SU-DHL-6 (cell line): ENCODE data around the gene PTGER3.

Experiments used
- EZH2phosphoT487 ChIP-seq: fragments of 200-600 bp; sonication (generic), shearing (Covaris generic); conservative IDR thresholded peaks from 2 replicates; pipeline ENCODE4 v1.6.1; 2018; ENCODE audit warnings: mild to moderate bottlenecking, antibody characterized with exemption, low read length, moderate library complexity, mixed read lengths
- TF ChIP-seq, protein P1 (sequence below): fragments of 200-600 bp; sonication (generic); IDR thresholded peaks from one replicate; pipeline ENCODE4 v1.5.1; 2017; ENCODE audit warnings: antibody characterized with exemption, mild to moderate bottlenecking, low read length, moderate library complexity; ENCODE audit not compliant: insufficient read depth, poor library complexity, severe bottlenecking

DNA sequence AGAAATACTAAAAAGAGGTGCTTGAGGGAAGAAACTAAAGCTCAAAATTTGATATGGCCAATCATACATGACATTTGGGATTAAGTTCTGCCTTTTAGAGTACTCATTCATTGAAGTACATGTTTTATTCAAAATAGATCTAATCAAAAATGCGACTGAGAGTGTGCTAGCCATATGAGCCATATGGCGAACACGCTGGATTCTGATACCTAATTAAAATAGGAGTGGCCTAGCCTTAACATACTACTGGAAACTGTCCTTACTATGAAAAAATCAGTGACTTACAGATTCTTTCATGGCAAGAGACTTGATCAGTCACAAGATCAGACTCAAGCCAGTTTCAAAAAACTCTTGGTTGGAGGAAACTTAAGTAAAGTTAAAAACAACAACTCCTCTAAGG, 73.9 kb downstream of the PTGER3 start:
- TF ChIP-seq, protein P1, sequence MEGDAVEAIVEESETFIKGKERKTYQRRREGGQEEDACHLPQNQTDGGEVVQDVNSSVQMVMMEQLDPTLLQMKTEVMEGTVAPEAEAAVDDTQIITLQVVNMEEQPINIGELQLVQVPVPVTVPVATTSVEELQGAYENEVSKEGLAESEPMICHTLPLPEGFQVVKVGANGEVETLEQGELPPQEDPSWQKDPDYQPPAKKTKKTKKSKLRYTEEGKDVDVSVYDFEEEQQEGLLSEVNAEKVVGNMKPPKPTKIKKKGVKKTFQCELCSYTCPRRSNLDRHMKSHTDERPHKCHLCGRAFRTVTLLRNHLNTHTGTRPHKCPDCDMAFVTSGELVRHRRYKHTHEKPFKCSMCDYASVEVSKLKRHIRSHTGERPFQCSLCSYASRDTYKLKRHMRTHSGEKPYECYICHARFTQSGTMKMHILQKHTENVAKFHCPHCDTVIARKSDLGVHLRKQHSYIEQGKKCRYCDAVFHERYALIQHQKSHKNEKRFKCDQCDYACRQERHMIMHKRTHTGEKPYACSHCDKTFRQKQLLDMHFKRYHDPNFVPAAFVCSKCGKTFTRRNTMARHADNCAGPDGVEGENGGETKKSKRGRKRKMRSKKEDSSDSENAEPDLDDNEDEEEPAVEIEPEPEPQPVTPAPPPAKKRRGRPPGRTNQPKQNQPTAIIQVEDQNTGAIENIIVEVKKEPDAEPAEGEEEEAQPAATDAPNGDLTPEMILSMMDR: no peak
- TF ChIP-seq EZH2phosphoT487: no peak
